Measurements from ENCODE around the gene CFAP251.
"Not testable (repeated sequence)": the region's sequence is repeated elsewhere in the genome, so short reads cannot be mapped to it uniquely, and the experiment has no call there.

CFAP251 gene

GRCh38 chr12:121911824-121912585, 6.4 kb upstream of the CFAP251 start:
- H3K27me3 ChIP-seq (ENCODE audit: control insufficient read depth, insufficient read depth, low read length) = no peaks in the 10 kb centered on the region
- H3K36me3 ChIP-seq (ENCODE audit: control insufficient read depth, low read depth, low read length) = peaks cover under 1% of the 10 kb centered on the region
- no peaks in the 10 kb centered on the region for H3K9me3 ChIP-seq (ENCODE audit: control insufficient read depth, low read depth, low read length)
- no peaks in the 10 kb centered on the region for H3K4me1 ChIP-seq (ENCODE audit: control insufficient read depth, low read depth, low read length)
- H3K9ac ChIP-seq (ENCODE audit: low read length) = no peak overlapping the region
- H3K27ac ChIP-seq (ENCODE audit: low read length) = no peak overlapping the region
- no peak overlapping the region for H3K4me3 ChIP-seq (ENCODE audit: low read length)

DNA sequence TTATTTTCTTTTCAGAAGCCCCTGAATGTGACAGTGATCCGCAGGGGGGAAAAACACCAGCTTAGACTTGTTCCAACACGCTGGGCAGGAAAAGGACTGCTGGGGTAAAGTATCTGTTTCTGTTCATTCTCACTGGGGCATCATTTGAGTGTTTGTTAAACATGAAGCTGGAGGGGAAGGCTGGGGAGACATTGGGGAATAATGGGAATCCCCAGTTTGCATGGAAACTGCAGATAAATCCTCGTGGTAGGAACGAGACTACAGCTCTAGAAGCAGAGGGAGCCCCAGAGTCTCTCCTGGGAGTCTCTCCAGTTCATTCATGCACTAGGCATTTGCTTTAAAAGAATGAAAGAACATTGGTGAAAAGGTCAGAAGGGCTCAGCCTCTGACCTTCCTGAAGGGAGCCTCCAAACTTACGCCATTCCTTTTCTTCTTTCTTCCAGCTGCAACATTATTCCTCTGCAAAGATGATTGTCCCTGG, 2.5 kb upstream of the CFAP251 start:
- Histone ChIP-seq H3K36me3 (ENCODE audit: control insufficient read depth, low read depth, low read length) (peaks cover 6% of the 10 kb centered on the region), H3K4me1 (ENCODE audit: control insufficient read depth, low read depth, low read length) (no peaks in the 10 kb centered on the region), H3K27me3 (ENCODE audit: control insufficient read depth, insufficient read depth, low read length) (no peaks in the 10 kb centered on the region), H3K27ac (ENCODE audit: low read length) (no peak overlapping the region), H3K9me3 (ENCODE audit: control insufficient read depth, low read depth, low read length) (no peaks in the 10 kb centered on the region), H3K4me3 (ENCODE audit: low read length) (no peak overlapping the region), H3K9ac (ENCODE audit: low read length) (no peak overlapping the region)

GRCh38 chr12:121916719-121917118, 1.7 kb upstream of the CFAP251 start:
- no peaks in the 10 kb centered on the region for H3K4me1 ChIP-seq (ENCODE audit: control insufficient read depth, low read depth, low read length)
- H3K27ac ChIP-seq (ENCODE audit: low read length) = no peak overlapping the region

GRCh38 chr12:121918679-121919038, 267 bp downstream of the CFAP251 start:
- H3K9ac ChIP-seq (ENCODE audit: low read length) = no peak overlapping the region

More at GRCh38 chr12:121916719-121917118, 1.7 kb upstream of the CFAP251 start:
- Histone ChIP-seq H3K4me3 (ENCODE audit: low read length) (no peak overlapping the region), H3K36me3 (ENCODE audit: control insufficient read depth, low read depth, low read length) (peaks cover 6% of the 10 kb centered on the region), H3K9me3 (ENCODE audit: control insufficient read depth, low read depth, low read length) (no peaks in the 10 kb centered on the region), H3K27me3 (ENCODE audit: control insufficient read depth, insufficient read depth, low read length) (no peaks in the 10 kb centered on the region), H3K9ac (ENCODE audit: low read length) (no peak overlapping the region)

DNA sequence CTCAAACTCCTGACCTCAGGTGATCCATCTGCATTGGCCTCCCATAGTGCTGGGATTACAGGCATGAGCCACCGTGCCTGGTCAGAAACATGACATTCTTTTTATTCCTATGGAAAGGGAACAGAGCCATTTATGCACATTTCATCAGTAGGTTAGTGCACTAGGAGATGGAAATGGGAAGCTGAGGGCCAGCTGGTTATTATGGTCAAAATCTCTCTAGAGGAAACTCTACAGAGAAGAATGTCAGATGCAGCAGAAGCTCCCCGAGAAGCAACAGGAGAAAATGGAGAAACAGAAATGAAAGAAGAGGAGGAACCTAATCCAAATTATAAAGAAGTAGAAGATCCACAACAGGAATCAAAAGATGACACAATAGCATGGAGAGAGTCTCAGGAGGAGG, 2.7 kb downstream of the CFAP251 start:
- H3K27ac ChIP-seq (ENCODE audit: low read length) = no peak overlapping the region
- no peak overlapping the region for H3K4me3 ChIP-seq (ENCODE audit: low read length)
- no peak overlapping the region for H3K9ac ChIP-seq (ENCODE audit: low read length)
- no peaks in the 10 kb centered on the region for H3K9me3 ChIP-seq (ENCODE audit: control insufficient read depth, low read depth, low read length)
- peaks cover 6% of the 10 kb centered on the region for H3K36me3 ChIP-seq (ENCODE audit: control insufficient read depth, low read depth, low read length)
- H3K27me3 ChIP-seq (ENCODE audit: control insufficient read depth, insufficient read depth, low read length) = no peaks in the 10 kb centered on the region
- H3K4me1 ChIP-seq (ENCODE audit: control insufficient read depth, low read depth, low read length) = peaks cover 5% of the 10 kb centered on the region

More at GRCh38 chr12:121918679-121919038, 267 bp downstream of the CFAP251 start:
- Histone ChIP-seq H3K27me3 (ENCODE audit: control insufficient read depth, insufficient read depth, low read length) (no peaks in the 10 kb centered on the region), H3K9me3 (ENCODE audit: control insufficient read depth, low read depth, low read length) (no peaks in the 10 kb centered on the region), H3K27ac (ENCODE audit: low read length) (no peak overlapping the region), H3K4me1 (ENCODE audit: control insufficient read depth, low read depth, low read length) (no peaks in the 10 kb centered on the region), H3K36me3 (ENCODE audit: control insufficient read depth, low read depth, low read length) (peaks cover 6% of the 10 kb centered on the region), H3K4me3 (ENCODE audit: low read length) (peak overlapping the region; percentile 53)

DNA sequence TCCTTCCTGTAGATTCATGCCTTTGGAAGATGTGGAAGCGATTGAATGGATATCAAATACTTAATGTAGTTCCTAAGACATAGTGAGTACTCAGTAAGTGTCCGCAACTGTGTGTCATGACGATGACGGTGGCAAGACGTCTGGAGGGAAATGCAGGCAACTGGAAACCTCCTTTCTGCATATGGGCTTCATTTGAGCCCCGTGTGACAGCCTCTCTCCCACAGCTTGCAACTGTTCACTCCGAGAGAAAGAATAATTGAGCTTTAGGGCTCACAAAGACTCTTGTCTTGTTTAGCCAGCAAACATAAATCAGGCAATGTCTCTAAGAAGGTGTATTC, 6.9 kb downstream of the CFAP251 start:
- Histone ChIP-seq H3K27ac (ENCODE audit: low read length) (no peak overlapping the region), H3K9ac (ENCODE audit: low read length) (no peak overlapping the region), H3K36me3 (ENCODE audit: control insufficient read depth, low read depth, low read length) (no peaks in the 10 kb centered on the region), H3K9me3 (ENCODE audit: control insufficient read depth, low read depth, low read length) (no peaks in the 10 kb centered on the region), H3K4me1 (ENCODE audit: control insufficient read depth, low read depth, low read length) (peaks cover 16% of the 10 kb centered on the region), H3K4me3 (ENCODE audit: low read length) (no peak overlapping the region), H3K27me3 (ENCODE audit: control insufficient read depth, insufficient read depth, low read length) (no peaks in the 10 kb centered on the region)

- Histone ChIP-seq H3K9me3 (ENCODE audit: control insufficient read depth, low read depth, low read length) (no peaks in the 10 kb centered on the region), H3K27me3 (ENCODE audit: control insufficient read depth, insufficient read depth, low read length) (no peaks in the 10 kb centered on the region), H3K4me1 (ENCODE audit: control insufficient read depth, low read depth, low read length) (peaks cover 16% of the 10 kb centered on the region), H3K4me3 (ENCODE audit: low read length) (no peak overlapping the region), H3K27ac (ENCODE audit: low read length) (no peak overlapping the region), H3K36me3 (ENCODE audit: control insufficient read depth, low read depth, low read length) (no peaks in the 10 kb centered on the region), H3K9ac (ENCODE audit: low read length) (no peak overlapping the region)
Observed at GRCh38 chr12:121926874-121927706, 8.7 kb downstream of the CFAP251 start.

DNA sequence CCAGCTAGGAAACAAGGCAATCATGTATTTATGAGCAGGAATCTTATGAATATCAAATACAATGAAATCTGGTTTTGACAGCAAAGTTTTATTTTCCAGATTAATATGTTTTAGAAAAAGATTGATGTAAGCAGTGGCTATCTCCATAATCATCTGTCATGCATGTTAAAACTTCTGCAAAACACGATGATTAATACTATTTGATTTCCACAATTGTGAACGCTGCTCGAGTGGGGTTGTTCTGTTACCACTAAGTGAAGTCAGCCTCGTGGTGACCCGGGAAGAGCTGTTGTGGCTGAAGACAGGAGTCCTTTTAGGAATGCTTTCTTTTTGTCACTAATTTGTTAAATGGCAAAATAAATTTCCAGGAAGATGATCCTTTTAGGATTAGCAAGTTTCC, 9.4 kb downstream of the CFAP251 start:
- Histone ChIP-seq H3K9me3 (ENCODE audit: control insufficient read depth, low read depth, low read length) (no peaks in the 10 kb centered on the region), H3K9ac (ENCODE audit: low read length) (no peak overlapping the region), H3K27ac (ENCODE audit: low read length) (no peak overlapping the region), H3K4me1 (ENCODE audit: control insufficient read depth, low read depth, low read length) (peaks cover 16% of the 10 kb centered on the region), H3K36me3 (ENCODE audit: control insufficient read depth, low read depth, low read length) (no peaks in the 10 kb centered on the region), H3K27me3 (ENCODE audit: control insufficient read depth, insufficient read depth, low read length) (no peaks in the 10 kb centered on the region), H3K4me3 (ENCODE audit: low read length) (no peak overlapping the region)

DNA sequence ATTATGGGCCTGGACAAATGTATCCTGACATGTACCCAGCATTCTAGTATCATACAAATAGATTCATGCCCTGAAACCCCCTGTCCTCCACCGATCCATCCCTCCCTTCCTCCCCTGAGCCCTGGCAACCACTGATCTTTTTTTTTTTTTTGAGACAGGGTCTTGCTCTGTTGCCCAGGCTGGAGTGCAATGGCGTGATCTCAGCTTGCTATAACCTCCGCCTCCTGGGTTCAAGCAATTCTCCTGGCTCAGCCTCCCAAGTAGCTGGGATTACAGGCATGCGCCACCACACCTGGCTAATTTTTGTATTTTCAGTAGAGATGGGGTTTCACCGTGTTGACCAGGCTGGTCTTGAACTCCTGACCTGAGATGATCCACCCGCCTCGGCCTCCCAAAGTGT, 11.2 kb downstream of the CFAP251 start:
- H3K27ac ChIP-seq (ENCODE audit: low read length); H3K4me3 ChIP-seq (ENCODE audit: low read length); H3K9ac ChIP-seq (ENCODE audit: low read length); H3K9me3 ChIP-seq (ENCODE audit: control insufficient read depth, low read depth, low read length); H3K27me3 ChIP-seq (ENCODE audit: control insufficient read depth, insufficient read depth, low read length); H3K36me3 ChIP-seq (ENCODE audit: control insufficient read depth, low read depth, low read length): not testable (repeated sequence)
- H3K4me1 ChIP-seq (ENCODE audit: control insufficient read depth, low read depth, low read length) = peaks cover 29% of the 10 kb centered on the region

- peaks cover 25% of the 10 kb centered on the region for H3K4me1 ChIP-seq (ENCODE audit: control insufficient read depth, low read depth, low read length)
- no peaks in the 10 kb centered on the region for H3K27me3 ChIP-seq (ENCODE audit: control insufficient read depth, insufficient read depth, low read length)
- H3K9me3 ChIP-seq (ENCODE audit: control insufficient read depth, low read depth, low read length) = no peaks in the 10 kb centered on the region
- H3K36me3 ChIP-seq (ENCODE audit: control insufficient read depth, low read depth, low read length) = no peaks in the 10 kb centered on the region
- no peak overlapping the region for H3K9ac ChIP-seq (ENCODE audit: low read length)
- no peak overlapping the region for H3K4me3 ChIP-seq (ENCODE audit: low read length)
- no peak overlapping the region for H3K27ac ChIP-seq (ENCODE audit: low read length)
Observed at GRCh38 chr12:121930862-121931261, 12.5 kb downstream of the CFAP251 start.

- Histone ChIP-seq H3K27ac (ENCODE audit: low read length) (no peak overlapping the region), H3K4me1 (ENCODE audit: control insufficient read depth, low read depth, low read length) (peaks cover 21% of the 10 kb centered on the region), H3K36me3 (ENCODE audit: control insufficient read depth, low read depth, low read length) (no peaks in the 10 kb centered on the region), H3K9ac (ENCODE audit: low read length) (no peak overlapping the region), H3K27me3 (ENCODE audit: control insufficient read depth, insufficient read depth, low read length) (no peaks in the 10 kb centered on the region), H3K9me3 (ENCODE audit: control insufficient read depth, low read depth, low read length) (no peaks in the 10 kb centered on the region), H3K4me3 (ENCODE audit: low read length) (no peak overlapping the region)
Observed at GRCh38 chr12:121932176-121932536, 13.8 kb downstream of the CFAP251 start.
